ENCODE results near the gene DGLUCY.

DNA sequence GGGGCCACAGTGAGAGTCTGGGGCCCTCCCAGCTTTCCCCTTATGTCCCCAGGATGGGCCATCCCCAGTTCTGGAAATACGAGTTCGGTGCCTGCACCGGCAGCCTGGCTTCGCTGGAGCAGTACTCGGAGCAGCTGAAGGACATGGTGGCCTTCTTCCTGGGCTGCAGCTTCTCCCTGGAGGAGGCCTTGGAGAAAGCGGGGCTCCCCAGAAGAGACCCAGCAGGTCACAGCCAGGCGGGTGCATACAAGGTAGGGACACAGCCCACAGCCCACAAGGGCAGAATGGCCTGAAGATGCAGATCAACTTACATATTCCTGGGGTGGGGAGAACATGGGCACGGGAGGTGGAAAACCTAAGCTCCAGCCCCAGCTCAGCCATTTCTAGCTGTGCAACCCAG lies 56.1 kb downstream of the DGLUCY start:
- TF ChIP-seq, protein P1, sequence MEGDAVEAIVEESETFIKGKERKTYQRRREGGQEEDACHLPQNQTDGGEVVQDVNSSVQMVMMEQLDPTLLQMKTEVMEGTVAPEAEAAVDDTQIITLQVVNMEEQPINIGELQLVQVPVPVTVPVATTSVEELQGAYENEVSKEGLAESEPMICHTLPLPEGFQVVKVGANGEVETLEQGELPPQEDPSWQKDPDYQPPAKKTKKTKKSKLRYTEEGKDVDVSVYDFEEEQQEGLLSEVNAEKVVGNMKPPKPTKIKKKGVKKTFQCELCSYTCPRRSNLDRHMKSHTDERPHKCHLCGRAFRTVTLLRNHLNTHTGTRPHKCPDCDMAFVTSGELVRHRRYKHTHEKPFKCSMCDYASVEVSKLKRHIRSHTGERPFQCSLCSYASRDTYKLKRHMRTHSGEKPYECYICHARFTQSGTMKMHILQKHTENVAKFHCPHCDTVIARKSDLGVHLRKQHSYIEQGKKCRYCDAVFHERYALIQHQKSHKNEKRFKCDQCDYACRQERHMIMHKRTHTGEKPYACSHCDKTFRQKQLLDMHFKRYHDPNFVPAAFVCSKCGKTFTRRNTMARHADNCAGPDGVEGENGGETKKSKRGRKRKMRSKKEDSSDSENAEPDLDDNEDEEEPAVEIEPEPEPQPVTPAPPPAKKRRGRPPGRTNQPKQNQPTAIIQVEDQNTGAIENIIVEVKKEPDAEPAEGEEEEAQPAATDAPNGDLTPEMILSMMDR (IDR thresholded peaks at IDR 0.05; ENCODE audit: low read depth, low read length, missing input control): no peak
- no peak for TF ChIP-seq FOXA1 (IDR thresholded peaks at IDR 0.05)
- TF ChIP-seq, protein P2, sequence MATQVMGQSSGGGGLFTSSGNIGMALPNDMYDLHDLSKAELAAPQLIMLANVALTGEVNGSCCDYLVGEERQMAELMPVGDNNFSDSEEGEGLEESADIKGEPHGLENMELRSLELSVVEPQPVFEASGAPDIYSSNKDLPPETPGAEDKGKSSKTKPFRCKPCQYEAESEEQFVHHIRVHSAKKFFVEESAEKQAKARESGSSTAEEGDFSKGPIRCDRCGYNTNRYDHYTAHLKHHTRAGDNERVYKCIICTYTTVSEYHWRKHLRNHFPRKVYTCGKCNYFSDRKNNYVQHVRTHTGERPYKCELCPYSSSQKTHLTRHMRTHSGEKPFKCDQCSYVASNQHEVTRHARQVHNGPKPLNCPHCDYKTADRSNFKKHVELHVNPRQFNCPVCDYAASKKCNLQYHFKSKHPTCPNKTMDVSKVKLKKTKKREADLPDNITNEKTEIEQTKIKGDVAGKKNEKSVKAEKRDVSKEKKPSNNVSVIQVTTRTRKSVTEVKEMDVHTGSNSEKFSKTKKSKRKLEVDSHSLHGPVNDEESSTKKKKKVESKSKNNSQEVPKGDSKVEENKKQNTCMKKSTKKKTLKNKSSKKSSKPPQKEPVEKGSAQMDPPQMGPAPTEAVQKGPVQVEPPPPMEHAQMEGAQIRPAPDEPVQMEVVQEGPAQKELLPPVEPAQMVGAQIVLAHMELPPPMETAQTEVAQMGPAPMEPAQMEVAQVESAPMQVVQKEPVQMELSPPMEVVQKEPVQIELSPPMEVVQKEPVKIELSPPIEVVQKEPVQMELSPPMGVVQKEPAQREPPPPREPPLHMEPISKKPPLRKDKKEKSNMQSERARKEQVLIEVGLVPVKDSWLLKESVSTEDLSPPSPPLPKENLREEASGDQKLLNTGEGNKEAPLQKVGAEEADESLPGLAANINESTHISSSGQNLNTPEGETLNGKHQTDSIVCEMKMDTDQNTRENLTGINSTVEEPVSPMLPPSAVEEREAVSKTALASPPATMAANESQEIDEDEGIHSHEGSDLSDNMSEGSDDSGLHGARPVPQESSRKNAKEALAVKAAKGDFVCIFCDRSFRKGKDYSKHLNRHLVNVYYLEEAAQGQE (IDR thresholded peaks at IDR 0.05): no peak
- TF ChIP-seq YY1 (IDR thresholded peaks at IDR 0.05): no peak
- TF ChIP-seq FOXA2 (IDR thresholded peaks at IDR 0.05): no peak
- TF ChIP-seq, protein P3, sequence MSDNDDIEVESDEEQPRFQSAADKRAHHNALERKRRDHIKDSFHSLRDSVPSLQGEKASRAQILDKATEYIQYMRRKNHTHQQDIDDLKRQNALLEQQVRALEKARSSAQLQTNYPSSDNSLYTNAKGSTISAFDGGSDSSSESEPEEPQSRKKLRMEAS (IDR thresholded peaks at IDR 0.05): no peak
- no peak for TF ChIP-seq SP1 (IDR thresholded peaks at IDR 0.05)

All from liver (tissue), 3 donors.